NCI-H748 (cell line): ENCODE data around the gene TAS1R1.
A peak's percentile ranks its signal among the peaks of the same experiment; 100 is the strongest.
"Not testable (repeated sequence)": the region's sequence is repeated elsewhere in the genome, so short reads cannot be mapped to it uniquely, and the experiment has no call there.

Source experiments
- DNase-seq: peaks from one replicate; lab custom pipeline; 2025; ENCODE audit not compliant: unreplicated experiment; lab: John Stamatoyannopoulos, UW

Gene TAS1R1

DNA sequence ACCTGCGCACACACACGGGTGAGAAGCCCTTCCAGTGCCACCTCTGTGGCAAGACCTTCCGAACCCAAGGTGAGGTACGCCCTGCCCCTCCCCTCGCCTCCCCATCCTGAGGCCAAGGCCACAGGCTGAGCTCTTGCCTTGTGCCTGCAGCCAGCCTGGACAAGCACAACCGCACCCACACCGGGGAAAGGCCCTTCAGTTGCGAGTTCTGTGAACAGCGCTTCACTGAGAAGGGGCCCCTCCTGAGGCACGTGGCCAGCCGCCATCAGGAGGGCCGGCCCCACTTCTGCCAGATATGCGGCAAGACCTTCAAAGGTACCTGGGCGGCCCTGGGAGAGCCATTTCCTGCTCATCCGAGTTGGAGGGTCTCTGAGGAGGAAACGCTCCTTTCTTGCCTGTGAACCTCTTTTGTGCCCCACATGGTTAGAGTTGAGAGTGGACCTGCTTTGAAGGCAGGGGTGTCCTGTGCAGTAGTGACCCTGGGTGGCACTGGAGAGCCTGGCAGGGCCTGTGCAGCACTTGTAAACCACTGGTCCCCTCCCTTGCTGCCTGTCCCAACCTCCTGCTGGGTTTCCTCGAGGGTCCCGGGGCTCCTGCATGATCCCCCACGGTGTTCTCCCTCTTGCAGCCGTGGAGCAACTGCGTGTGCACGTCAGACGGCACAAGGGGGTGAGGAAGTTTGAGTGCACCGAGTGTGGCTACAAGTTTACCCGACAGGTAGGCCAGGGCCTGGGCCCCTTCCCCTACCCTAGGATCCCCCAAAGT, 33.2 kb downstream of the TAS1R1 start:
- no peak for DNase-seq

DNA sequence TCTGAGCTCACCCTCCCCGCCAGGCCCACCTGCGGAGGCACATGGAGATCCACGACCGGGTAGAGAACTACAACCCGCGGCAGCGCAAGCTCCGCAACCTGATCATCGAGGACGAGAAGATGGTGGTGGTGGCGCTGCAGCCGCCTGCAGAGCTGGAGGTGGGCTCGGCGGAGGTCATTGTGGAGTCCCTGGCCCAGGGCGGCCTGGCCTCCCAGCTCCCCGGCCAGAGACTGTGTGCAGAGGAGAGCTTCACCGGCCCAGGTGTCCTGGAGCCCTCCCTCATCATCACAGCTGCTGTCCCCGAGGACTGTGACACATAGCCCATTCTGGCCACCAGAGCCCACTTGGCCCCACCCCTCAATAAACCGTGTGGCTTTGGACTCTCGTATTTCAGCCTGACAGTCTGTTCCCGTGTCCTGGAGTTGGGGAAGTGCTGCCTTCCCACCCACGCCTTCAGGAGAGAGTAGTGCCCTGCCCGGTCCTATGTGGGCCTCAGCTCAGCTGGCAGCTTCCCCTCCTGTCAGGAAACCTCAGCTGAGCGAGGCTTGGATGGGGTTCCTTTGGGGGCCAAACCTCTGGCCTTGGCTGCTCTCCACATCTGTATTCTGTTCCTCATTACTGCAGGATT, 33.9 kb downstream of the TAS1R1 start:
- DNase-seq = no peak

DNA sequence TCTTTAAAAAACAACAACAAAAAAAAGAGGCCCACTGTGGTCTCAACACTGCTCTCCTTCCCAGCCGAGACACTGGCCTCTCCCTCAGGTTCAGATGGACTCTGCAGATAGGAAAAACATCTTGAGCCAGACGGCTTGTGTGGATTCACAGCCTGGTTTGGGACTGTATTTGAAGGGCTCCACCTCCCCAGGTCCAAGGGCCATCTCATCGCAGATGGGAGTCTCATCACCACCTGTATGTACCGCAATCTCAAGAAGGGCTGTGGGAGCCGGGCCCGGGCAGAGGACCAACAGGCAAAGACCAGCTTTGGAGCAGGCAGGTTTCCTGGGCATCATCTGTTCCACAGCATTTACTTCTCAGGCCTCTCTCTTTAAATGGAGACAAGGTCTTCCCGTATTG, 34.9 kb downstream of the TAS1R1 start:
- no peak for DNase-seq

- no peak for DNase-seq
These were observed 36.1 kb downstream of the TAS1R1 start for GRCh38 chr1:6591222-6591621.

GRCh38 chr1:6591644-6592043, 36.5 kb downstream of the TAS1R1 start:
- no peak for DNase-seq

GRCh38 chr1:6592441-6592840, 37.3 kb downstream of the TAS1R1 start:
- DNase-seq = no peak

DNA sequence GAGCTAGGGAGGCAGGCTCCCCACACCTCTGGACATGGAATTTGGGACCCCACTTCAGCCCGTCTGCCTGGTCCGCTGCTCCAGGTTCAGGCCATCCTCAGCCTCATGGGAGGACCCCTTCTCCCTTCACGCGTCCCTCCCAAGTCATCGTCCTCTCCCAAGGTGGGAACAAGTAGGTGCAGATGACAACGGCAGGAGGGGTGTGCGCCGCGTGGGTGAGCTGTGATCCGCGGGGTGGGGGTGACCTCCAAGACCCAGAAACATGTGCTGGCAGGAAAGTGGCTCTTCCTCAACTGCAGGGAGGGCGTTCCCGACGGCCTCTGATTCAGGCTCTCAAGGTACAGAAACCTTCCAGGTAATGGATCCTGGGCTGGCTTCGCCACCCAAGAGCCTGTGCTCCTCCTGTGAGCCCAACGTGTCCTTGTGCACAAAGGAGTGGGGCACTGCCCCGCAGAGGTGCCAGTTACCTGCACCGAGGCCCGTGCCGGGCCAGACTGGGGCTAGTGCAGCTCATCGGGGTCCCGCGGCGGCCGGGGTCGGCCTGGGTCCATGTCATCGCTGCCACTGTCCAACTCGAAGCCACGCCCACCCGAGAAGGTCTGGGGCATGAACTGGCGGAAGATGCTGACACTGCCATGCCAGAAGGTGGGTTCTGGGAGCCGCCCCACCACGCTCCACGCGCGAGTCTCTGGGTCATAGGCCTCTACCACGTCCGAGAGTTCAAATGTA, 37.9 kb downstream of the TAS1R1 start:
- DNase-seq = no peak

DNA sequence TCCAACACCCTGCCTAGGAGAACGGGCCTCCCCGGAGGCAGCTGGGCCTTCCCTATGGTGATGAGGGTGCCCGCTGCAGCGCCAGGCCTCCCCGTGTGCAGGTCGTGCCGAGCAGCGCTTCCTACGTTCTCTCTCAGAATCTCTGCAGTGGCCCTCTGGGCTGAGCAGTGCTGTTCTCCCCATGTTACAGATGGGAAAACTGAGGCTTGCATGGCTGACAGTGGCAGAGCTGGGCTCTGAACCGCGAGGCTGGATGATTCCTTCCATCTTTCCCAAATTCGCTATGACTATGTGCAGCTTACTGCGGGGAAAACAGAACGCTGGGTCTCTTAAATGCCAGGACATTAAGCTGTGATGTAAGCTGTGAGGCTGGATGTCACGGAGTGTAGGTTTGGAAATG, 38.7 kb downstream of the TAS1R1 start:
- DNase-seq = no peak

DNA sequence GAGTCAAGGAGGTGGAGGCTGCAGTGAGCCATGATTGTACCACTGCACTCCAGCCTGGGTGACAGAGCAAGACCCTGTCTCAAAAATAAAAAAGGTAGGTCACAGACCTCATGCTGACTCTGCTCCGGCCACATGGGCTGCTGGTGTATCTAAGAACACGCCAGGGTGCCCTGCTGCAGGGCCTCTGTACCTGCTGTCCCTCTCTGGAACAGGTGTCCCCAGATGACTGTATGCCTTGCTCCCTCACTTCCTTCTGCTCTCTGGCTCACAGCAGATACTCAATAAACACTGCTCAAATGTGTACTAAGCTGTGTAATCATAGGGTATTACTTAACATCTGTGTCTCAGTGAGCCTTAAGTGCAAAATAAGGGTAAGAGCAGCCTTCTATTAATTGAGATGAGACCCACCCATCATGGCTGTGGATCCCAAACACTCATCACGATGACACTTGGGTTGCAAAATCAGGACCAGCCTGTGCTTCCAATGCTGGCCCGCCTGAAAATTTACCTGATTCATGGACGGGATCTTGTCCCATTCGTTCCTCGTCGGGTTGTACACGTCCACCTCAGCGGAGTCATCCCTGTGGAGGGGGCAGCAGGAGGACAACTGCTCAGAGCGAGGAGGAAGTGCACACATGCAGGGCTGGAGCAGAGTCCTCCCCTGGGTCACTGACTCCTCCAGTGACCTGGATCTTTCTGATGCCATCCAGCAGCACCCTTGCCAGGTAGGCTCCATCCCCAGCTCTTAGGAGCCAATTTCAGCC, 40.1 kb downstream of the TAS1R1 start:
- DNase-seq = no peak

DNA sequence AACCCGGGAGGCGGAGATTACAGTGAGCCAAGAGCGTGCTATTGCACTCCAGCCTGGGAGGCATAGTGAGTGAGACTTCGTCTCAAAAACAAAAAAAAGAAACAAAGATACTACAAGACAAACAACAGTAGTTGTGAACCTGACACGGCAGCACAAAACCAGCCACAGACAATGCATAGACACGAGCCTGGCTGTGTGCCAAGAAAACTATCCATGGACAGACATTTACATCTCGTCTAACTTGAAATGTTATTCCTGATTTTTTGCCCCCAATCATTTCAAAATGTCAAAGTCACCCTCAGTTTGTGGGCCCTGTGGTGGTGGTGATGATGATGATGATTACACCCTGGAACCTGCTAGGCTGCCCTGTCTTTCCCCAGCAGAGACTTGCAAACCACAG, 41.2 kb downstream of the TAS1R1 start:
- DNase-seq = no peak

DNA sequence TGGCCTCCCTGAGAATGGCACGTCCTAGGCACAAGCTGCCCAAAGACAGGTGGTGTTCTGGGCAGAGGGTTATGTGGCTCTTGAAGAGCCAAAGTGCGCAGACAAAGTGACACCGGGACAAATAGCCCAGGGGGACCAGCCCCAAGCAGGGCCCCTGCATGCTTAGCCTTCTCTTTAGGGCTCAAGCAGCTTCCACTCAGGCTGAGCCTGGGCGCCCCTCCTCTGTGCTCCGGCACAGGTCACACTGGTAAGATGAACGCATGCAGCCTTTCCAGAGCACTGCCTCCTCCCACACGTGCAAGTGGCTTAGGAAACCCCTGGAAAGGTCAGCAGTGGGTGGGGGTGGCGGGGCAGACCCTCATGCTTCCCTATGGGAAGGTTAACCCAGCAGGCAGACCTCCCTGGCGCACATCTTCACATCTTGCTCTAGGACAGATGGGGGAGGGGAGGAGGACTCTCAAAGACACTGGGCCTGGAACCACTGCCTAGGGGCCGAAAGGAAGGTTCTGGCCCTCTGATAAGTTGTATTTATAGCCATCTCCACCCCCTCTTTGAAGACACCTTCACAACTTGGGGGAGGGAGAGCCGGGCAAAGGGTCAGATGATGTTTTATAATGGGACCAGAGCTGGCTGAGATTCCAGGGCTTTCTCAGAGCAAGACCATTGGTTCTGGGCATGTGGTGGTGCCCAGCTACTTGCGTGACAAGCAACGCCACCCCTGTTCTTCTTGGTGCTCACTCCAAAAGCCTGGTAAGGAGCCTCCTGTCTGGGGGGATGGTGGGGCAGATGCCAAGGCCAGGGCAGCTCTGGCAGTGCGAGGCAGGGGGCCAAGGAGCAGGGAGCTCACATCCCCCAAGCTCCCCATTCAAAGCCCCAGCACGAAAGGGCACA, 42.0 kb downstream of the TAS1R1 start:
- no peak for DNase-seq

DNA sequence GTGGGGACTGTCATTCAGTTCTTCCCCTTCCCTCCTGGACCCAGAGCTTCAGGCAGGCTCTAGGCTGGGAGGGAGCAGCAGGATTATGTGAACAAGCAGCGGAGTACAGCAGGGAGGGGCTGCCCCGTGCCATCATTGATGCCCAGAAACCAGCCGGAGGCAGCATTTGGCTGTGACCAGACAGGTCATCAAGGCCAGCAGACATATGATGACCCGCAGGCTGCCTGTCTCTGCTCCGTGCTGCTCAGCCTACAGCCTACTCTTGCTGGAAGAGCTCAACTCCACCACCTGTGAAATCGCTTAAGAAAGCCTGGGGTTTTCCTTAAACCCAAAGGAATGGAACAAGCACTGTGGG, 42.6 kb downstream of the TAS1R1 start:
- DNase-seq = no peak

- DNase-seq = no peak
These were observed 44.3 kb downstream of the TAS1R1 start for GRCh38 chr1:6599141-6599975.

DNA sequence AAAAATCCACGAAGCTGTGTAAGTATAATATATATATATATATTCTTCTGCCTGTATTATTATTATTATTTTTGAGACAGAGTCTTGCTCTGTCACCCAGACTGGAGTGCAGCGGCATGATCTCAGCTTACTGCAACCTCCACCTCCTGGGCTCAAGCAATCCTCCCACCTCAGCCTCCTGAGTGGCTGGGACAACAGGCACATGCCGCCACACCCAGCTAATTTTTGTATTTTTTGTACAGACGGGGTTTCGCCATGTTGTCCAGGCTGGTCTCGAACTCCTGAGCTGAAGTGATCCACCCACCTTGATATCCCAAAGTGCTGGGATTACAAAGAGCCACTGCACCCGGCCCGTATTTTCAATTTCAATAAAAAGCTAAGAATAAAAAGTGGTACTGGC, 44.9 kb downstream of the TAS1R1 start:
- not testable (repeated sequence) for DNase-seq

GRCh38 chr1:6600410-6601048, 45.4 kb downstream of the TAS1R1 start:
- no peak for DNase-seq

GRCh38 chr1:6601049-6601922, 46.2 kb downstream of the TAS1R1 start:
- DNase-seq = peak; percentile 55

GRCh38 chr1:6601923-6602668, 47.0 kb downstream of the TAS1R1 start:
- peak; percentile 76 for DNase-seq
